SK-N-SH (cell line): ENCODE results near the gene MED27. TPM values are rescaled to one million over a fixed set of nuclear protein-coding genes. Genes with fewer than 3 reads are reported as not detected.

Experiments used
- CTCF ChIA-PET: fragments of 300-600, 350-600 bp; formaldehyde crosslinking; extraction: SDS; loops from one replicate; lab custom pipeline; 2021; lab: Yijun Ruan, JAX
- POLR2A ChIA-PET: fragments of 350-600 bp; sonication (Branson Sonifier 250); formaldehyde crosslinking; extraction: SDS; loops from one replicate; lab custom pipeline; 2020; ENCODE audit warnings: antibody characterized with exemption, inconsistent platforms; lab: Yijun Ruan, JAX
- DNase-seq: peaks from one replicate; pipeline ENCODE4 v3.0.0; 2012
- H2AFZ ChIP-seq: fragments of 200-600 bp; sonication (generic); 2 replicates; pipeline ENCODE4 v1.8.1; 2016; ENCODE audit warnings: antibody characterized with exemption, mild to moderate bottlenecking, low read depth
- H3F3A ChIP-seq: fragments of 200-600 bp; sonication (generic); replicated peaks from 2 replicates; pipeline ENCODE3; 2016; ENCODE audit warnings: antibody characterized with exemption, mild to moderate bottlenecking; ENCODE audit not compliant: insufficient read depth
- H3K27ac ChIP-seq, 2 experiments: fragments of 200-500 bp in 1 of 2; fragments of 200-600 bp in 1 of 2; sonication (Bioruptor generic) in 1 of 2; sonication (generic), shearing (Covaris generic) in 1 of 2; 2 replicates each; pipeline versions ENCODE4 v1.5.1 to v1.6.1; 2014 to 2016; ENCODE audit warnings: low read depth in 2 of 2, inconsistent platforms in 1 of 2, low read length in 1 of 2, mild to moderate bottlenecking in 1 of 2, mixed read lengths in 1 of 2
- H3K27me3 ChIP-seq: fragments of 200-600 bp; sonication (generic), shearing (Covaris generic); 2 replicates; pipeline ENCODE4 v1.6.1; 2016; ENCODE audit warnings: mixed run types; ENCODE audit not compliant: insufficient read depth
- H3K36me3 ChIP-seq, 2 experiments: fragments of 200-500 bp in 1 of 2; fragments of 200-600 bp in 1 of 2; sonication (Bioruptor generic) in 1 of 2; sonication (generic) in 1 of 2; replicated peaks in 1 of 2; 2 replicates each; pipeline versions ENCODE3 to v1.5.1; 2014 to 2016; ENCODE audit warnings: low read length in 1 of 2, mild to moderate bottlenecking in 1 of 2; ENCODE audit not compliant: insufficient read depth in 2 of 2, control insufficient read depth in 1 of 2
- H3K4me1 ChIP-seq, 2 experiments: fragments of 200-500 bp in 1 of 2; fragments of 200-600 bp in 1 of 2; sonication (Bioruptor generic) in 1 of 2; sonication (generic), shearing (Covaris generic) in 1 of 2; 2 replicates each; pipeline versions ENCODE4 v1.5.1 to v1.6.1; 2014 to 2016; ENCODE audit warnings: low read depth in 1 of 2, low read length in 1 of 2, mixed run types in 1 of 2; ENCODE audit not compliant: insufficient read depth in 2 of 2, control insufficient read depth in 1 of 2
- H3K4me2 ChIP-seq: fragments of 200-600 bp; sonication (generic), shearing (Covaris generic); 2 replicates; pipeline ENCODE4 v1.6.1; 2017; ENCODE audit warnings: mixed run types
- H3K4me3 ChIP-seq, 2 experiments: fragments of 200-500 bp in 1 of 2; fragments of 200-600 bp in 1 of 2; sonication (Bioruptor generic) in 1 of 2; sonication (generic), shearing (Covaris generic) in 1 of 2; 2 replicates each; pipeline versions ENCODE4 v1.5.1 to v1.8.1; 2014 to 2016; ENCODE audit warnings: low read depth in 2 of 2, inconsistent platforms in 1 of 2, low read length in 1 of 2, mild to moderate bottlenecking in 1 of 2, mixed read lengths in 1 of 2, moderate library complexity in 1 of 2
- H3K79me2 ChIP-seq: fragments of 200-600 bp; sonication (generic); 2 replicates; pipeline ENCODE4 v1.8.1; 2017; ENCODE audit warnings: mild to moderate bottlenecking; ENCODE audit not compliant: insufficient read depth
- H3K9ac ChIP-seq: fragments of 200-600 bp; sonication (generic); 2 replicates; pipeline ENCODE4 v1.6.1; 2017; ENCODE audit warnings: mixed run types
- H3K9me2 ChIP-seq: fragments of 200-600 bp; sonication (generic); 2 replicates; pipeline ENCODE4 v1.6.1; 2017; ENCODE audit warnings: mixed run types
- H3K9me3 ChIP-seq: fragments of 200-600 bp; sonication (generic); 2 replicates; pipeline ENCODE4 v1.6.1; 2017; ENCODE audit warnings: mixed run types, mild to moderate bottlenecking, moderate library complexity
- H4K20me1 ChIP-seq: fragments of 200-600 bp; sonication (generic); 2 replicates; pipeline ENCODE4 v1.6.1; 2017; ENCODE audit warnings: mild to moderate bottlenecking, mixed run types; ENCODE audit not compliant: insufficient read depth
- CHD2 ChIP-seq: fragments of 150-350 bp; IDR thresholded peaks from 2 replicates; pipeline ENCODE4 v1.6.1; 2018; ENCODE audit warnings: low read length; ENCODE audit not compliant: partially characterized antibody
- CTCF ChIP-seq: fragments of 200-600 bp; sonication (generic); IDR thresholded peaks from 2 replicates; pipeline ENCODE4 v1.6.1; 2017; ENCODE audit warnings: antibody characterized with exemption, mild to moderate bottlenecking, moderate library complexity
- EP300 ChIP-seq, 2 experiments: IDR thresholded peaks; 2 replicates each; pipeline versions ENCODE4 v1.4.0 to v1.6.1; 2012; ENCODE audit warnings: borderline replicate concordance in 1 of 2, low read depth in 1 of 2, low read length in 1 of 2
- EZH2phosphoT487 ChIP-seq: fragments of 200-600 bp; sonication (generic); IDR thresholded peaks from 2 replicates; pipeline ENCODE4 v1.6.1; 2017; ENCODE audit warnings: low read depth, mixed run types, mild to moderate bottlenecking, antibody characterized with exemption, moderate library complexity, borderline replicate concordance
- GABPA ChIP-seq: IDR thresholded peaks from 2 replicates; pipeline ENCODE4 v1.4.0; 2012; ENCODE audit warnings: low read depth, mild to moderate bottlenecking
- IRF3 ChIP-seq: fragments of 150-350 bp; IDR thresholded peaks from 2 replicates; pipeline ENCODE4 v1.6.1; 2016; ENCODE audit warnings: mild to moderate bottlenecking, low read depth, low read length
- JUND ChIP-seq: IDR thresholded peaks from 2 replicates; pipeline ENCODE4 v1.4.0; 2012
- MAX ChIP-seq: IDR thresholded peaks from 2 replicates; pipeline ENCODE4 v1.4.0; 2012; ENCODE audit warnings: low read depth
- MXI1 ChIP-seq: IDR thresholded peaks from 2 replicates; pipeline ENCODE4 v1.6.1; 2012; ENCODE audit warnings: mild to moderate bottlenecking, low read depth, low read length, improper control_type of control experiment
- NFIC ChIP-seq: IDR thresholded peaks from 2 replicates; pipeline ENCODE4 v1.4.0; 2012; ENCODE audit warnings: borderline replicate concordance
- POLR2AphosphoS5 ChIP-seq: IDR thresholded peaks from 2 replicates; pipeline ENCODE4 v1.6.1; 2012; ENCODE audit warnings: low read depth, low read length
- REST ChIP-seq: IDR thresholded peaks from 2 replicates; pipeline ENCODE4 v1.6.1; 2012; ENCODE audit warnings: mild to moderate bottlenecking, low read depth, low read length, moderate library complexity
- SMC3 ChIP-seq: IDR thresholded peaks from 2 replicates; pipeline ENCODE4 v1.6.1; 2012; ENCODE audit warnings: low read depth, low read length, improper control_type of control experiment
- TAF1 ChIP-seq: IDR thresholded peaks from 2 replicates; pipeline ENCODE4 v1.6.1; 2012; ENCODE audit warnings: low read depth, mild to moderate bottlenecking, low read length, moderate library complexity, borderline replicate concordance
- WGBS: methylation state at CpG from one replicate; pipeline ENCODE4 v1.1.6; 2017; ENCODE audit warnings: low lambda C conversion rate; 5-methylcytosine and 5-hydroxymethylcytosine counted together
- polyA plus RNA-seq, 3 experiments: library from polyadenylated mRNA; depleted of rRNA; stranded (reverse); fragments of >200 nt; gene quantifications; 2 replicates each; pipeline ENCODE4 v1.2.3, GENCODE V29; 2012
- TF ChIP-seq, protein P1 (sequence below): IDR thresholded peaks from 2 replicates; pipeline ENCODE4 v1.4.0; 2012; ENCODE audit warnings: low read depth, borderline replicate concordance
- TF ChIP-seq, protein P2 (sequence below): fragments of 150-350 bp; IDR thresholded peaks from 2 replicates; pipeline ENCODE4 v1.6.1; 2017; ENCODE audit warnings: antibody characterized with exemption, low read length, low read depth, borderline replicate concordance
- TF ChIP-seq, protein P3 (sequence below): IDR thresholded peaks from 2 replicates; pipeline ENCODE4; 2012

Gene MED27
- polyA plus RNA-seq, 1 of the 3 experiments (the other 2 are of a cell fraction): 35.0 TPM

- Histone ChIP-seq H3K27ac (no peak overlapping the region), H3K9ac (no peak overlapping the region), H3K9me3 (no peaks in the 10 kb centered on the region), H3F3A (no peaks in the 10 kb centered on the region), H4K20me1 (no peaks in the 10 kb centered on the region), H3K36me3 (no peaks in the 10 kb centered on the region), H3K79me2 (no peaks in the 10 kb centered on the region), H3K4me3 (no peak overlapping the region), H2AFZ (no peak overlapping the region), H3K4me1 (no peaks in the 10 kb centered on the region), H3K9me2 (no peaks in the 10 kb centered on the region), H3K27me3 (no peaks in the 10 kb centered on the region), H3K4me2 (no peak overlapping the region)
- CTCF ChIA-PET: no interaction called here
- POLR2A ChIA-PET: no interaction called here
- 74% methylated on average over 7 of the region's 7 CpGs for WGBS
- no peak for DNase-seq
- TF ChIP-seq NFIC (no peak), REST (no peak), CHD2 (no peak), MXI1 (no peak), TAF1 (no peak), CTCF (no peak), POLR2AphosphoS5 (no peak), GABPA (no peak), JUND (no peak), EZH2phosphoT487 (no peak), MAX (no peak), IRF3 (no peak), SMC3 (no peak), EP300 (IDR thresholded peaks at IDR 0.05; ENCODE audit: borderline replicate concordance in 1 of 2, low read depth in 1 of 2, low read length in 1 of 2) (no peak)
- TF ChIP-seq, protein P1, sequence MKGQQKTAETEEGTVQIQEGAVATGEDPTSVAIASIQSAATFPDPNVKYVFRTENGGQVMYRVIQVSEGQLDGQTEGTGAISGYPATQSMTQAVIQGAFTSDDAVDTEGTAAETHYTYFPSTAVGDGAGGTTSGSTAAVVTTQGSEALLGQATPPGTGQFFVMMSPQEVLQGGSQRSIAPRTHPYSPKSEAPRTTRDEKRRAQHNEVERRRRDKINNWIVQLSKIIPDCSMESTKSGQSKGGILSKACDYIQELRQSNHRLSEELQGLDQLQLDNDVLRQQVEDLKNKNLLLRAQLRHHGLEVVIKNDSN: no peak
- TF ChIP-seq, protein P2, sequence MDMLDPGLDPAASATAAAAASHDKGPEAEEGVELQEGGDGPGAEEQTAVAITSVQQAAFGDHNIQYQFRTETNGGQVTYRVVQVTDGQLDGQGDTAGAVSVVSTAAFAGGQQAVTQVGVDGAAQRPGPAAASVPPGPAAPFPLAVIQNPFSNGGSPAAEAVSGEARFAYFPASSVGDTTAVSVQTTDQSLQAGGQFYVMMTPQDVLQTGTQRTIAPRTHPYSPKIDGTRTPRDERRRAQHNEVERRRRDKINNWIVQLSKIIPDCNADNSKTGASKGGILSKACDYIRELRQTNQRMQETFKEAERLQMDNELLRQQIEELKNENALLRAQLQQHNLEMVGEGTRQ: no peak
- TF ChIP-seq, protein P3, sequence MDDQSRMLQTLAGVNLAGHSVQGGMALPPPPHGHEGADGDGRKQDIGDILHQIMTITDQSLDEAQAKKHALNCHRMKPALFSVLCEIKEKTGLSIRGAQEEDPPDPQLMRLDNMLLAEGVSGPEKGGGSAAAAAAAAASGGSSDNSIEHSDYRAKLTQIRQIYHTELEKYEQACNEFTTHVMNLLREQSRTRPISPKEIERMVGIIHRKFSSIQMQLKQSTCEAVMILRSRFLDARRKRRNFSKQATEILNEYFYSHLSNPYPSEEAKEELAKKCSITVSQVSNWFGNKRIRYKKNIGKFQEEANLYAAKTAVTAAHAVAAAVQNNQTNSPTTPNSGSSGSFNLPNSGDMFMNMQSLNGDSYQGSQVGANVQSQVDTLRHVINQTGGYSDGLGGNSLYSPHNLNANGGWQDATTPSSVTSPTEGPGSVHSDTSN: no peak
- TF ChIP-seq, all 33 proteins: peak for 0
These were observed 7.9 kb upstream of the MED27 start for GRCh38 chr9:132087438-132088030.
